Measurements from ENCODE around the gene PCDHA9.

DNA sequence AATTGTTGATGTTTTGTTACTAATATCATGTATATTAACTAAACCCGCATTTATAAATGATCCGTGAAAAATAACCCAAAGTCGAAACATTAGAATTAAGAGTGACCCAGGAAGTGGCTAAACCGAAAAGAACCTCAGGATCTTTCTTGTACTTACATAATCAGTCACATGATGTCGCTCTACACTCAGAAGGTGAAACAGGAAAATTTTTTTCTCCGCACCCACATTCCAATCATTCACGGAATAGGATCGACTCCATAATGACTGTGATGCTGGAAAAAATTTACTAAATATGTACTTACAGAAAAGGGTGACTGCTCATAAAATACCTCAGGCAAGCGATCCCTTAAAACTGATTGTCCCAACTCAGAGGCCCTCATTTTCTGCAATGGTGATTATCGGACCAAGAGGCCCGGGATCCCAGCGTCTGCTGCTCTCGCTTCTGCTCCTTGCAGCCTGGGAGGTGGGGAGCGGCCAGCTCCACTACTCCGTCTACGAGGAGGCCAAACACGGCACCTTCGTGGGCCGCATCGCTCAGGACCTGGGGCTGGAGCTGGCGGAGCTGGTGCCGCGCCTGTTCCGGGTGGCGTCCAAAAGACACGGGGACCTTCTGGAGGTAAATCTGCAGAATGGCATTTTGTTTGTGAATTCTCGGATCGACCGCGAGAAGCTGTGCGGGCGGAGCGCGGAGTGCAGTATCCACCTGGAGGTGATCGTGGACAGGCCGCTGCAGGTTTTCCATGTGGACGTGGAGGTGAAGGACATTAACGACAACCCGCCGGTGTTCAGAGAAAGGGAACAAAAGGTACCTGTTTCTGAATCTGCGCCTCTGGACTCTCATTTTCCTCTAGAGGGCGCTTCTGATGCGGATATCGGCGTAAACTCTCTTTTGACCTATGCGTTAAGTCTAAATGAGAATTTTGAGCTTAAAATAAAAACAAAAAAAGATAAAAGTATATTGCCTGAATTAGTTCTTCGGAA is 27.2 kb downstream of the PCDHA9 start, which contains the start of gene PCDHA12:
- no peak for TF ChIP-seq CTCF (IDR thresholded peaks at IDR 0.05; ENCODE audit: low read depth, low read length, missing input control)
- TF ChIP-seq SP1 (IDR thresholded peaks at IDR 0.05) = no peak
- TF ChIP-seq TAF1 (conservative IDR thresholded peaks at IDR 0.05) = no peak

Data from liver (tissue), 3 donors.